WTC11 (cell line): Measurements from ENCODE around the gene PSMC1.

Experiments used
- JAZF1 ChIP-seq: fragments of 250-450 bp; sonication (Bioruptor Pico); IDR thresholded peaks from 2 replicates; pipeline ENCODE4 v1.9.0; 2021; ENCODE audit warnings: moderate library complexity, mild to moderate bottlenecking, inconsistent platforms
- USF2 ChIP-seq: sonication (generic); formaldehyde crosslinking; IDR thresholded peaks from 2 replicates; pipeline ENCODE4 v1.8.1; 2023; ENCODE audit warnings: mild to moderate bottlenecking, missing genetic modification reagents, moderate library complexity

- TF ChIP-seq JAZF1 (CRISPR knock-in tag) (no peak), USF2 (no peak)
These were observed 31.4 kb downstream of the PSMC1 start for GRCh38 chr14:90287791-90288190.
